Esophagus squamous epithelium (tissue), 5 donors: ENCODE measurements around the gene MFNG. TPM values are rescaled to one million over a fixed set of nuclear protein-coding genes. Genes with fewer than 3 reads are reported as not detected.
A peak's percentile ranks its signal among the peaks of the same experiment; 100 is the strongest.

Experiments used
- DNase-seq: peaks from one replicate; lab custom pipeline; 2025; lab: John Stamatoyannopoulos, UW
- H3K27ac ChIP-seq, 4 donors: fragments of 200-600 bp; sonication (generic); one replicate each; pipeline ENCODE4 v1.5.1; 2016 to 2019; ENCODE audit warnings: mild to moderate bottlenecking in 1 of 4
- H3K27me3 ChIP-seq, 4 donors: fragments of 200-600 bp; sonication (generic); 1 replicate in 3 of 4; 2 replicates in 1 of 4; pipeline versions ENCODE4 v1.5.1 to v1.6.0; 2017 to 2021; ENCODE audit warnings: antibody characterized with exemption in 1 of 4
- H3K36me3 ChIP-seq, 3 donors: fragments of 200-600 bp; sonication (generic); one replicate each; pipeline ENCODE4 v1.5.1; 2016 to 2019
- H3K4me1 ChIP-seq, 3 donors: fragments of 200-600 bp; sonication (generic); one replicate each; pipeline ENCODE4 v1.5.1; 2017 to 2019
- H3K4me3 ChIP-seq, 4 donors: fragments of 200-600 bp; sonication (generic); 1 replicate in 3 of 4; 2 replicates in 1 of 4; pipeline ENCODE4 v1.5.1; 2016 to 2019; ENCODE audit warnings: mild to moderate bottlenecking in 2 of 4, moderate library complexity in 1 of 4
- H3K9me3 ChIP-seq, 3 donors: fragments of 200-600 bp; sonication (generic); one replicate each; pipeline ENCODE4 v1.5.1; 2016 to 2019
- POLR2A ChIP-seq, 4 donors: fragments of 450-650 bp; IDR thresholded peaks; one replicate each; pipeline ENCODE4 v1.6.1; 2017; ENCODE audit warnings: antibody characterized with exemption in 4 of 4, mild to moderate bottlenecking in 4 of 4, moderate library complexity in 3 of 4
- whole genome bisulfite sequencing, 2 donors: methylation state at CpG; one replicate each; pipeline ENCODE4 v1.1.5; 2018; 5-methylcytosine and 5-hydroxymethylcytosine counted together
- intact Hi-C: fragments of 100-400 bp; cut with DNase I; formaldehyde crosslinking; loops from one replicate; pipeline ENCODE4 v1.15.0; 2022
- total RNA-seq, 4 donors: library from RNA; depleted of rRNA; stranded (reverse); fragments of >200 nt; gene quantifications; one replicate each; pipeline ENCODE4 v1.1.0, GENCODE V29; 2016
- TF ChIP-seq, protein P1 (sequence below), 6 experiments: fragments of 450-650 bp in 4 of 6; fragments of 200-600 bp in 2 of 6; sonication (generic) in 2 of 6; IDR thresholded peaks; one replicate each; pipeline ENCODE4 v1.5.1; 2016 to 2019; ENCODE audit warnings: antibody characterized with exemption in 6 of 6, mild to moderate bottlenecking in 4 of 6, moderate library complexity in 4 of 6
- donor health status: DM: yes; HTN: yes; CAD: no.

The MFNG gene
- total RNA-seq, 4 donors from 2014 or later: 3.8 to 10.3 (median 7.9) TPM

DNA sequence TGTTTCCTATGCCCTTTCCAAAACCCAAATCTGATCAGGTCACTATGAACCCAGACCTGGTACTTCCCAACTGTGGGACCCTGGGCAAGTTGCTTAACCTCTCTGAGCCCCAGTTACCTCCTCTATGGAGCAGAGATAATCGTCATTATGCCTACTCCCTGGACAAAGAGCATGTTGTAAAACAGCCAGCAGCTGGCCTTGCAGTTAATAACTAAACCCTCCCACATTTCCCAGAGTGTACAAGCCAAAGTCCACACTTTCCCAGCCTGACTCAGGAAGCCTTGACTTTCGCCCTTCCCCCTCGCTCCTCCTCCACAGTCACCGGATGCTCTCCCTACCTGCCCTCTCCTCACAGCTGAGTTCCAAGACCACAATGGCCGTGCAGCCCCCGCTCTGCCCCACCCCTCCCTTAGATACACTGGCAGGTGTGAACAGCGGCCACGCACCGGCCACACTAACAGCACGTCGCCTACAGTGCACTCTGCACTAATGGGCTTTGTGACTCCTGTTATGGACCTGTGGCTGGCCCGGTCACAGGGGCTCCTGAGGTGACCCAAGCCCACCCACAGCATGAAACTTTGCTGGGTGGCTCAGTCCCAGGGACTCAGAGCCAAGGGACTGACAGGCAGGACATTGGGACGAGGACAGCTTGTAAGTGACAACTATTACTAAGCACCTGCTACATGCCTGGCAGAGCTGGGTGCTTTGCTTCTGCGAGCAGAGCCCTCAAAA, 15.6 kb upstream of the MFNG start:
- H3K4me1 ChIP-seq: peaks cover 0 to 61% (median 10%) of the 10 kb centered on the region in 3 donors

DNA sequence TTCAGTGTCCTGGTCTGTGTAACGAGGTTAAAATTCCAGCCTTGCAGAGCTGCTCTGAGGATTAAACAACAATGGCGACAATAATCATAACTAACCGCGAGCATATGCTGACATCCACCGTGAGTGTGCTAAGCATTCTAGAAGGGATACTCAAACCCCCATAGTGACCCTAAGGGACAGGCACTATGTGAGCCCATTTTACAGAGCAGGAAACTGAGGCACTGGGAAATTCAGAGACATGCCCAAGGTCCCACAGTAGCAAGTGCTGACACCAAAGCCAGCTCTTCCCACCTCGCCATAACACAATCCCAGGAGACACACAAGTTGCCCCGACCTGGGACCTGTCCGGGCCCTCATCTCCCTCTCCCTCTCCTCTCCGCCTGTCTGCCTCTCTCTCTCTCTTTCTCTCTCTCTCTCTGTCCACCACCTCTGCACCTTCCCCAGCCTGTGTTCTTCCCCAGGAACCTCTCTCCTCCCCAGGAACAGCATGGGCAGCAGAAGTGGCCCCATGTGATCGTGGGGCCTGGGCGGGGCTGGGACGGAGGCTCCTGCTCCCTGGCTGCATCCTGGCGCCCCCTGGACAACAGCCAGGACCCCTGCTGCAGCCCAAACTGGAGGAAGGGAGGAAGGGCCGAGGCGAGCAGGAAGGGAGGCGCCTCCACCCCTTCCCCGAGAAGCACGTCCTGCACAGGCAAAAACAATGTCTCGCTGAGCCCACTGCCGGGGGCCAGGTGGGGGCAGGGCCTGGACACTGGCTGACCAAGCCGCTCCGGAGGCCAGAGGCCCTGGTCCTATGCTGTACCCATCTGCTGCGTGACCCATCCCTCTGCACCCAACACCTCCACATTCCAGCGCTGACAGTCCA, 14.8 kb upstream of the MFNG start:
- DNase-seq: no peak
- Histone ChIP-seq H3K4me3 (no peak overlapping the region), H3K4me1 (peaks cover 0 to 61% (median 10%) of the 10 kb centered on the region in 3 donors)

More for the DNA sequence above, 15.6 kb upstream of the MFNG start:
- WGBS, 2 donors: 28 to 56% methylated on average over 4 of the region's 14 CpGs
- no peak overlapping the region for H3K4me3 ChIP-seq
- no peak for TF ChIP-seq POLR2A (IDR thresholded peaks at IDR 0.05)
- TF ChIP-seq, protein P1, sequence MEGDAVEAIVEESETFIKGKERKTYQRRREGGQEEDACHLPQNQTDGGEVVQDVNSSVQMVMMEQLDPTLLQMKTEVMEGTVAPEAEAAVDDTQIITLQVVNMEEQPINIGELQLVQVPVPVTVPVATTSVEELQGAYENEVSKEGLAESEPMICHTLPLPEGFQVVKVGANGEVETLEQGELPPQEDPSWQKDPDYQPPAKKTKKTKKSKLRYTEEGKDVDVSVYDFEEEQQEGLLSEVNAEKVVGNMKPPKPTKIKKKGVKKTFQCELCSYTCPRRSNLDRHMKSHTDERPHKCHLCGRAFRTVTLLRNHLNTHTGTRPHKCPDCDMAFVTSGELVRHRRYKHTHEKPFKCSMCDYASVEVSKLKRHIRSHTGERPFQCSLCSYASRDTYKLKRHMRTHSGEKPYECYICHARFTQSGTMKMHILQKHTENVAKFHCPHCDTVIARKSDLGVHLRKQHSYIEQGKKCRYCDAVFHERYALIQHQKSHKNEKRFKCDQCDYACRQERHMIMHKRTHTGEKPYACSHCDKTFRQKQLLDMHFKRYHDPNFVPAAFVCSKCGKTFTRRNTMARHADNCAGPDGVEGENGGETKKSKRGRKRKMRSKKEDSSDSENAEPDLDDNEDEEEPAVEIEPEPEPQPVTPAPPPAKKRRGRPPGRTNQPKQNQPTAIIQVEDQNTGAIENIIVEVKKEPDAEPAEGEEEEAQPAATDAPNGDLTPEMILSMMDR (IDR thresholded peaks at IDR 0.05): no peak
- no peaks in the 10 kb centered on the region for H3K9me3 ChIP-seq
- peaks cover 0 to 4% (median 0%) of the 10 kb centered on the region in 4 donors for H3K27me3 ChIP-seq
- intact Hi-C loops: no loop called here
- peak overlapping the region in 3 of 4 donors; percentile 30 to 71 (median 71) for H3K27ac ChIP-seq
- H3K36me3 ChIP-seq: peaks cover 0 to 65% (median 0%) of the 10 kb centered on the region in 3 donors
- no peak for DNase-seq

DNA sequence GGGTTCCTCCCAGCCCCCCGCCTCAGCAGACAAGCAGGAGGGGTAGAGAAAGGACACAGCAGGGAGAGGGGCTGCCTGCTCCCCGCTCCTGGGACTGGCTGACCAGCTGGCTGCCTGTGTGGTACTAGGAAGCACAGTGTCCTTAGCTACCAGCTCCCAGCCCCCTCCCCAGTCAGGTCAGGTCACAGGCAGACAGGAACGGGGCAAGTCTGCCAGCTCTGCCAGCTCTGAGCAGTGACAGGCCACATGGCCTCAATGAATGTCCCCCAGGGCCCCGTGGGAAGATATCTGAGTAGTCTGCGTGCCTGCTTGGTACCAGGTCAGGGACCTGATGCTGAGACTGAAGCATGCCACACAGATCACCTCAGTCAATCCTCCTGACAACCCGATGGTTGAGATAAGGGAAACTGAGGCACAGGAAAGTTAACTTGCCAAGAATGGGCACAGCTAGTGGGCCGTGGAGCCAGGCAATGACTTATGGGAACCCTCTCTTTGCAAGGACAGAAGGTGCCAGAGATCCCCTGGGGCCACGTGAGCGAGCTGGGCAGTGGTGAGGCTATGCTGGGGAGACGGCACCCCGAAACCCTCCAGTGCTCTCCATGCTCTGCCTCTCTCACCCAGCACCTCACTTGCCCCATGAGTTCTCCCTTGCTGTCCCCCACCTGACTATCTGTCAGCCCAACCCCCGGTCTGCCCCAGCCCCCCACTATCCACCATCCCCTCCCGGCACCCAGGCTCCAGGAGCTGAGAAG, 13.8 kb upstream of the MFNG start:
- no peaks in the 10 kb centered on the region for H3K9me3 ChIP-seq
- H3K27ac ChIP-seq: peak overlapping the region in 3 of 4 donors; percentile 20 to 71 (median 71)
- no peak overlapping the region for H3K4me3 ChIP-seq
- no peak for DNase-seq
- TF ChIP-seq POLR2A (IDR thresholded peaks at IDR 0.05): no peak
- TF ChIP-seq, protein P1 (IDR thresholded peaks at IDR 0.05): no peak
- WGBS, 2 donors: 93% methylated on average over 3 of the region's 13 CpGs; no CpG with 5 or more reads in 1 of the 2 donors
- H3K4me1 ChIP-seq: peaks cover 0 to 57% (median 10%) of the 10 kb centered on the region in 3 donors
- intact Hi-C loops: no loop called here
- peaks cover 0 to 4% (median 0%) of the 10 kb centered on the region in 4 donors for H3K27me3 ChIP-seq
- peaks cover 0 to 65% (median 0%) of the 10 kb centered on the region in 3 donors for H3K36me3 ChIP-seq

More for the DNA sequence above, 14.8 kb upstream of the MFNG start:
- H3K27ac ChIP-seq: peak overlapping the region in 3 of 4 donors; percentile 30 to 71 (median 71)
- H3K27me3 ChIP-seq: peaks cover 0 to 4% (median 0%) of the 10 kb centered on the region in 4 donors
- TF ChIP-seq, protein P1 (IDR thresholded peaks at IDR 0.05): no peak
- TF ChIP-seq POLR2A (IDR thresholded peaks at IDR 0.05): no peak
- 74 to 81% methylated on average over 14 to 19 of the region's 24 CpGs for WGBS, 2 donors
- intact Hi-C loops: no loop called here
- peaks cover 0 to 65% (median 0%) of the 10 kb centered on the region in 3 donors for H3K36me3 ChIP-seq
- H3K9me3 ChIP-seq: no peaks in the 10 kb centered on the region

DNA sequence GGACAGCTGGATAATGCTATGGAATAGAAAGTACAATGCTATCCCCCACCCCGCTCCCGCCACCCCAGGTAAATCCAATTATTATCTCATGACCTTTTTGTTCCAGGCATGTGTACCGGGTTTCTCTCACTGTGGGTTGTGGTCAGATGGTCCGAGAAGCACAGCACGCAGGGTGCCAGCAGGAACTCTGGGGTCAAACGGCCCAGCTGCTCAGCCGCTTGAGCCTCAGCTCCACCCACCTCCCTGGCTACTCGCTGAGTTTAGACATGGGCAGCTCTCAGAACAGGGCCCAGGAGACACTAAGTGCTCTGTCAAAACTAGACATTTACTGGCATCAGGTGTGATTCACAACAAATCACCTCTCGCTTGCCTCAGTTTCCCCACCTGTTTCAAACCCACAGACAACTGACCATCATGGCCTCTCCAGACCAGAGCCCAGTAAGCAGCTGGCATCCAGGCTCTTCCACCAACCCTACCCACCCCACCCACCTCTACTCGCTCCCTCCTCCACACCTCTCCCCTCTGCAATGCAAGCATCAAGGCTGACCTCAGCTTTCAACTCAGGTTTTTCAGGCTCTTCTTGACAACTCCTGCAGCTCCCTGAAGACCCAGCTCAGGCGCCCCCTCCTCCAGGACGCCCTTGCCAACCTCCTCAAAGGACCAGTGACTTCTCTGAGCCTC, 13.0 kb upstream of the MFNG start:
- TF ChIP-seq POLR2A (IDR thresholded peaks at IDR 0.05): no peak
- TF ChIP-seq, protein P1 (IDR thresholded peaks at IDR 0.05): no peak
- peaks cover 0 to 49% (median 10%) of the 10 kb centered on the region in 3 donors for H3K4me1 ChIP-seq

More for the DNA sequence above, 13.0 kb upstream of the MFNG start:
- intact Hi-C loops: no loop called here
- Histone ChIP-seq H3K4me3 (no peak overlapping the region), H3K27ac (no peak overlapping the region), H3K27me3 (peaks cover 0 to 7% (median 0%) of the 10 kb centered on the region in 4 donors), H3K36me3 (peaks cover 0 to 65% (median 0%) of the 10 kb centered on the region in 3 donors), H3K9me3 (no peaks in the 10 kb centered on the region)
- DNase-seq: no peak
- WGBS, 2 donors: 70 to 80% methylated on average over 7 to 10 of the region's 12 CpGs
